ENCODE results near the gene CHST12. TPM values are rescaled to one million over a fixed set of nuclear protein-coding genes. Genes with fewer than 3 reads are reported as not detected.

Gene CHST12
- polyA plus RNA-seq, 2 of the 4 experiments (the other 2 are of a cell fraction): 5.6 to 12.0 TPM

GRCh38 chr7:2460641-2461040, 57.2 kb downstream of the CHST12 start:
- TF ChIP-seq EHF (CRISPR knock-in tag; IDR thresholded peaks at IDR 0.05) (no peak), JUN (IDR thresholded peaks at IDR 0.05) (no peak), MAZ (IDR thresholded peaks at IDR 0.05; ENCODE audit: borderline replicate concordance, low read depth, low read length) (no peak), FOSL2 (IDR thresholded peaks at IDR 0.05) (no peak), FOSL2 (CRISPR knock-in tag; IDR thresholded peaks at IDR 0.05) (no peak), RARB (CRISPR knock-in tag; IDR thresholded peaks at IDR 0.05) (no peak), REST (IDR thresholded peaks at IDR 0.05) (no peak), RNF2 (IDR thresholded peaks at IDR 0.05; ENCODE audit: borderline replicate concordance, low read depth) (no peak), HEYL (CRISPR knock-in tag; IDR thresholded peaks at IDR 0.05) (no peak), POLR2AphosphoS2 (conservative IDR thresholded peaks at IDR 0.05; ENCODE audit: low read length) (no peak), ESRRA (IDR thresholded peaks at IDR 0.05; ENCODE audit: borderline replicate concordance, low read length) (no peak), CHD2 (IDR thresholded peaks at IDR 0.05; ENCODE audit: low read length, partially characterized antibody) (no peak), JUNB (IDR thresholded peaks at IDR 0.05) (no peak)
- WGBS (ENCODE audit: missing lambda C conversion rate): 74% methylated on average over 6 of the region's 6 CpGs
- Histone ChIP-seq H3K4me2 (no peak overlapping the region), H3K4me3 (no peak overlapping the region), H3K9me3 (no peaks in the 10 kb centered on the region), H3K4me1 (no peaks in the 10 kb centered on the region), H3K27ac (no peak overlapping the region)
- CTCF ChIA-PET: interaction anchor here (0.6 to 14.8 kb wide), 3 partner anchors 4 to 383 kb away, joined by 3 to 275 read pairs (median 275); no protein-coding TSS in a partner anchor
- FAIRE-seq (no peak), ATAC-seq (peak; percentile 35 to 41; a peak in 3 of 6 replicates), DNase-seq (ENCODE audit: low read depth in 1 of 2, low spot score in 1 of 2) (no peak)
- POLR2A ChIA-PET: no interaction called here

GRCh38 chr7:2461268-2462026, 58.0 kb downstream of the CHST12 start:
- DNase-seq (ENCODE audit: low read depth in 1 of 2, low spot score in 1 of 2): no peak
- peak in 1 of 2 experiments; percentile 35; a peak in 2 of 6 replicates for ATAC-seq
- POLR2A ChIA-PET: no interaction called here
- no peaks in the 10 kb centered on the region for H3K4me1 ChIP-seq
- H3K27ac ChIP-seq: no peak overlapping the region
- no peak for TF ChIP-seq ESRRA (IDR thresholded peaks at IDR 0.05; ENCODE audit: borderline replicate concordance, low read length)
- TF ChIP-seq REST (IDR thresholded peaks at IDR 0.05): peak; percentile 53; the same call in 1 of the 2 replicates
- WGBS (ENCODE audit: missing lambda C conversion rate): 56% methylated on average over 10 of the region's 15 CpGs
- H3K9me3 ChIP-seq: no peaks in the 10 kb centered on the region
- no peak overlapping the region for H3K4me3 ChIP-seq
- H3K4me2 ChIP-seq: no peak overlapping the region
- CTCF ChIA-PET: interaction anchor here (14.3 to 14.8 kb wide), 2 partner anchors 3 to 7 kb away, joined by 275 read pairs; no protein-coding TSS in a partner anchor
- FAIRE-seq: no peak

DNA sequence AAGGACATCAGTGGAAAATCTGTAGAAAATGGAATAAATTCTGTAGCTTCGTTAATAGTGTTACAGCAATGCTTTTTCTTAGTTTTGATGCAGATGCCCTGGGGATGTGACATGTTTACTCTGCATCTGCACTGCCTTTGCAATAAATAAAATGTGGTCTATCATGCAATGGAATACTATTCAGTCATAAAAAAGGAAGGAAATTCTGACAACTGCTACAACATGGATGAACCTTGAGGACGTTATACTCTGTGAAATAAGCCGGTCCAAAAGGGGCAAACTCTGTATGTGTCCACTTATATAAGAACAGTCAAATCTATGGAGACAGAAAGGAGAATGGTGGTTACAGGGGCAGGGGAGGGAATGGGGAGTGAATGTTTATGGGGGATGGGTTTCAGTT, 59.3 kb downstream of the CHST12 start:
- WGBS (ENCODE audit: missing lambda C conversion rate): 34% methylated on average over 3 of the region's 3 CpGs
- H3K9me3 ChIP-seq: no peaks in the 10 kb centered on the region
- H3K4me1 ChIP-seq: no peaks in the 10 kb centered on the region
- DNase-seq (ENCODE audit: low read depth in 1 of 2, low spot score in 1 of 2): no peak
- ChIA-PET CTCF (interaction anchor here (1.6 to 14.8 kb wide), 2 partner anchors 8 to 15 kb away, joined by 5 to 275 read pairs; no protein-coding TSS in a partner anchor), POLR2A (no interaction called here)
- FAIRE-seq: no peak
- H3K4me2 ChIP-seq: no peak overlapping the region
- no peak overlapping the region for H3K4me3 ChIP-seq
- ATAC-seq: no peak
- H3K27ac ChIP-seq: no peak overlapping the region
- TF ChIP-seq HOXB13 (CRISPR knock-in tag; IDR thresholded peaks at IDR 0.05; ENCODE audit: low read depth) (no peak), HOXB5 (CRISPR knock-in tag; IDR thresholded peaks at IDR 0.05) (no peak), POLR2A (IDR thresholded peaks at IDR 0.05; ENCODE audit: low read length) (no peak), HEYL (CRISPR knock-in tag; IDR thresholded peaks at IDR 0.05) (no peak), KDM5A (IDR thresholded peaks at IDR 0.05) (no peak), MAZ (IDR thresholded peaks at IDR 0.05; ENCODE audit: borderline replicate concordance, low read depth, low read length) (no peak), RARB (CRISPR knock-in tag; IDR thresholded peaks at IDR 0.05) (no peak)
- TF ChIP-seq, protein P1, sequence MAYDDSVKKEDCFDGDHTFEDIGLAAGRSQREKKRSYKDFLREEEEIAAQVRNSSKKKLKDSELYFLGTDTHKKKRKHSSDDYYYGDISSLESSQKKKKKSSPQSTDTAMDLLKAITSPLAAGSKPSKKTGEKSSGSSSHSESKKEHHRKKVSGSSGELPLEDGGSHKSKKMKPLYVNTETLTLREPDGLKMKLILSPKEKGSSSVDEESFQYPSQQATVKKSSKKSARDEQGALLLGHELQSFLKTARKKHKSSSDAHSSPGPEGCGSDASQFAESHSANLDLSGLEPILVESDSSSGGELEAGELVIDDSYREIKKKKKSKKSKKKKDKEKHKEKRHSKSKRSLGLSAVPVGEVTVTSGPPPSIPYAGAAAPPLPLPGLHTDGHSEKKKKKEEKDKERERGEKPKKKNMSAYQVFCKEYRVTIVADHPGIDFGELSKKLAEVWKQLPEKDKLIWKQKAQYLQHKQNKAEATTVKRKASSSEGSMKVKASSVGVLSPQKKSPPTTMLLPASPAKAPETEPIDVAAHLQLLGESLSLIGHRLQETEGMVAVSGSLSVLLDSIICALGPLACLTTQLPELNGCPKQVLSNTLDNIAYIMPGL (CRISPR knock-in tag; IDR thresholded peaks at IDR 0.05; ENCODE audit: borderline replicate concordance): no peak
- TF ChIP-seq, protein P2, sequence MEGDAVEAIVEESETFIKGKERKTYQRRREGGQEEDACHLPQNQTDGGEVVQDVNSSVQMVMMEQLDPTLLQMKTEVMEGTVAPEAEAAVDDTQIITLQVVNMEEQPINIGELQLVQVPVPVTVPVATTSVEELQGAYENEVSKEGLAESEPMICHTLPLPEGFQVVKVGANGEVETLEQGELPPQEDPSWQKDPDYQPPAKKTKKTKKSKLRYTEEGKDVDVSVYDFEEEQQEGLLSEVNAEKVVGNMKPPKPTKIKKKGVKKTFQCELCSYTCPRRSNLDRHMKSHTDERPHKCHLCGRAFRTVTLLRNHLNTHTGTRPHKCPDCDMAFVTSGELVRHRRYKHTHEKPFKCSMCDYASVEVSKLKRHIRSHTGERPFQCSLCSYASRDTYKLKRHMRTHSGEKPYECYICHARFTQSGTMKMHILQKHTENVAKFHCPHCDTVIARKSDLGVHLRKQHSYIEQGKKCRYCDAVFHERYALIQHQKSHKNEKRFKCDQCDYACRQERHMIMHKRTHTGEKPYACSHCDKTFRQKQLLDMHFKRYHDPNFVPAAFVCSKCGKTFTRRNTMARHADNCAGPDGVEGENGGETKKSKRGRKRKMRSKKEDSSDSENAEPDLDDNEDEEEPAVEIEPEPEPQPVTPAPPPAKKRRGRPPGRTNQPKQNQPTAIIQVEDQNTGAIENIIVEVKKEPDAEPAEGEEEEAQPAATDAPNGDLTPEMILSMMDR (IDR thresholded peaks at IDR 0.05): no peak
- TF ChIP-seq, protein P3, sequence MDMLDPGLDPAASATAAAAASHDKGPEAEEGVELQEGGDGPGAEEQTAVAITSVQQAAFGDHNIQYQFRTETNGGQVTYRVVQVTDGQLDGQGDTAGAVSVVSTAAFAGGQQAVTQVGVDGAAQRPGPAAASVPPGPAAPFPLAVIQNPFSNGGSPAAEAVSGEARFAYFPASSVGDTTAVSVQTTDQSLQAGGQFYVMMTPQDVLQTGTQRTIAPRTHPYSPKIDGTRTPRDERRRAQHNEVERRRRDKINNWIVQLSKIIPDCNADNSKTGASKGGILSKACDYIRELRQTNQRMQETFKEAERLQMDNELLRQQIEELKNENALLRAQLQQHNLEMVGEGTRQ (IDR thresholded peaks at IDR 0.05): no peak

All from A549 (cell line).